ENCODE results near the gene STOX1. TPM values are rescaled to one million over a fixed set of nuclear protein-coding genes. Genes with fewer than 3 reads are reported as not detected.
"Not testable (repeated sequence)": the region's sequence is repeated elsewhere in the genome, so short reads cannot be mapped to it uniquely, and the experiment has no call there.

The STOX1 gene
- total RNA-seq, 1 experiment from 2014 or later = 2.7 TPM

DNA sequence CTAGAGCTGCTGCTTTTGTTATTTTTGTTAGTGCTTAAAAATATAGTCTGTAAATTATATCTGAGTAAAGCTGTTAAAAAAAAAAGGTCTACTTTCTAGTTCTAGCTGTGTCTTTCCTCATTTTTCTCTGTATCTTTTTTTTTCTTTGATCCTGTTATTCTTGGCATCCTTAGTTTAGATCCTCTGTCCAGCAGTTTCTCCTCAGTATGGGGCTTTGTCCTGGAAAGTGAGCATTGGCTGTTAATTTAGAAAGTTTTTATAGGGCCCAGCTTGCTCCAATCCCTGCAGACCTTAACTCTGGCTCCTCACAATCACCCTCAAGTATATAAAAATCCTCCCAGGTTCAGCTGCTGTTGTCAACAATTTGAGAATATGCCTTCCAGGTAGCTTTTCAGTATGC, 97.3 kb downstream of the STOX1 start:
- intact Hi-C loops (cut with micrococcal nuclease; ENCODE audit: unreplicated experiment) = no loop called here
- Mint-ChIP-seq H3K36me3 (ENCODE audit: insufficient read depth, unreplicated experiment) (peaks cover 31% of the 10 kb centered on the region), H3K4me3 (ENCODE audit: low read depth, unreplicated experiment) (no peak overlapping the region), H3K27me3 (ENCODE audit: unreplicated experiment) (no peaks in the 10 kb centered on the region), H3K9me3 (ENCODE audit: low read depth, unreplicated experiment) (no peaks in the 10 kb centered on the region), H3K4me1 (ENCODE audit: low read depth, unreplicated experiment) (peaks cover 7% of the 10 kb centered on the region), H3K27ac (ENCODE audit: unreplicated experiment) (no peak overlapping the region)
- TF ChIP-seq, protein P1, sequence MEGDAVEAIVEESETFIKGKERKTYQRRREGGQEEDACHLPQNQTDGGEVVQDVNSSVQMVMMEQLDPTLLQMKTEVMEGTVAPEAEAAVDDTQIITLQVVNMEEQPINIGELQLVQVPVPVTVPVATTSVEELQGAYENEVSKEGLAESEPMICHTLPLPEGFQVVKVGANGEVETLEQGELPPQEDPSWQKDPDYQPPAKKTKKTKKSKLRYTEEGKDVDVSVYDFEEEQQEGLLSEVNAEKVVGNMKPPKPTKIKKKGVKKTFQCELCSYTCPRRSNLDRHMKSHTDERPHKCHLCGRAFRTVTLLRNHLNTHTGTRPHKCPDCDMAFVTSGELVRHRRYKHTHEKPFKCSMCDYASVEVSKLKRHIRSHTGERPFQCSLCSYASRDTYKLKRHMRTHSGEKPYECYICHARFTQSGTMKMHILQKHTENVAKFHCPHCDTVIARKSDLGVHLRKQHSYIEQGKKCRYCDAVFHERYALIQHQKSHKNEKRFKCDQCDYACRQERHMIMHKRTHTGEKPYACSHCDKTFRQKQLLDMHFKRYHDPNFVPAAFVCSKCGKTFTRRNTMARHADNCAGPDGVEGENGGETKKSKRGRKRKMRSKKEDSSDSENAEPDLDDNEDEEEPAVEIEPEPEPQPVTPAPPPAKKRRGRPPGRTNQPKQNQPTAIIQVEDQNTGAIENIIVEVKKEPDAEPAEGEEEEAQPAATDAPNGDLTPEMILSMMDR (IDR thresholded peaks at IDR 0.05; ENCODE audit: unreplicated experiment) = no peak
- no peak for DNase-seq
- BruUV-seq (replicated peaks) = no TSS peak
- CTCF ChIA-PET = interaction anchor here (0.7 kb wide), 1 partner anchor 9 kb away, joined by 4 read pairs; no protein-coding TSS in a partner anchor

DNA sequence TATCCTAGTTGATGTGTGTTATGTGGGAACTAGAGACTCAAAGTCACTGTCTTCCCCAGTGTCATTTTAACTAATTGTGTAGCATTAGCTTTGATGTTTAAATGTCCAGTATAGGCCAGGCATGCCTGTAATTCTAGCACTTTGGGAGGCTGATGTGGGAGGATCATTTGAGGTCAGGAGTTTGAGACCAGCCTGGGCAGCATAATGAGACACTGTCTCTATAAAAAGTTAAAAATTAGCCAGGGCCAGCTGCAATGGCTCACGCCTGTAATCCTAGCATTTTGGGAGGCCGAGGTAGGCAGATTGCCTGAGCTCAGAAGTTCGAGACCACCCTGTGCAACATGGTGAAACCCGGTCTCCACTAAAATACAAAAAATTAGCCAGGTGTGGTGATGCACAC, 98.2 kb downstream of the STOX1 start:
- TF ChIP-seq, protein P1 (IDR thresholded peaks at IDR 0.05; ENCODE audit: unreplicated experiment) = no peak
- Mint-ChIP-seq H3K36me3 (ENCODE audit: insufficient read depth, unreplicated experiment) (peaks cover 36% of the 10 kb centered on the region), H3K27ac (ENCODE audit: unreplicated experiment) (no peak overlapping the region), H3K27me3 (ENCODE audit: unreplicated experiment) (no peaks in the 10 kb centered on the region), H3K4me1 (ENCODE audit: low read depth, unreplicated experiment) (peaks cover 7% of the 10 kb centered on the region), H3K9me3 (ENCODE audit: low read depth, unreplicated experiment) (no peaks in the 10 kb centered on the region), H3K4me3 (ENCODE audit: low read depth, unreplicated experiment) (no peak overlapping the region)
- no TSS peak for BruUV-seq (replicated peaks)
- no peak for DNase-seq
- intact Hi-C loops (cut with micrococcal nuclease; ENCODE audit: unreplicated experiment) = no loop called here
- CTCF ChIA-PET = interaction anchor here (0.7 kb wide), 1 partner anchor 32 kb away, joined by 3 read pairs; no protein-coding TSS in a partner anchor

DNA sequence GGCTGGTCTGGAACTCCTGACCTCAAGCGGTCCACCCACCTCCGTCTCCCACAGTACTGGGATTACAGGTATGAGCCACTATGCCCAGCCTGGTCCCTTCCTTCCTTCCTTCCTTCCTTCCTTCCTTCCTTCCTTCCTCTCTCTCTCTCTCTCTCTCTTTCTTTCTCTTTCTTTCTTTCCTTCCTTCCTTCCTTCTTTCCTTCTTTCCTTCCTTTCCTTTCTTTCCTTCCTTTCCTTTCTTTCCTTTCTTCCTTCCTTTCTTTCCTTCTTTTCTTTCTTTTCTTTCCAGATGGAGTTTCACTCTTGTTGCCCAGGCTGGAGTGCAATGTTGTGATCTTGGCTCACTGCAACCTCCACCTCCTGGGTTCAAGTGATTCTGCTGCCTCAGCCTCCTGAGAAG, 101.8 kb downstream of the STOX1 start:
- peaks cover 24% of the 10 kb centered on the region for H3K36me3 Mint-ChIP-seq (ENCODE audit: insufficient read depth, unreplicated experiment)
- CTCF ChIA-PET; intact Hi-C loops (cut with micrococcal nuclease; ENCODE audit: unreplicated experiment); DNase-seq; H3K27ac Mint-ChIP-seq (ENCODE audit: unreplicated experiment); H3K27me3 Mint-ChIP-seq (ENCODE audit: unreplicated experiment); H3K4me1 Mint-ChIP-seq (ENCODE audit: low read depth, unreplicated experiment); BruUV-seq (replicated peaks); H3K9me3 Mint-ChIP-seq (ENCODE audit: low read depth, unreplicated experiment); H3K4me3 Mint-ChIP-seq (ENCODE audit: low read depth, unreplicated experiment): not testable (repeated sequence)

DNA sequence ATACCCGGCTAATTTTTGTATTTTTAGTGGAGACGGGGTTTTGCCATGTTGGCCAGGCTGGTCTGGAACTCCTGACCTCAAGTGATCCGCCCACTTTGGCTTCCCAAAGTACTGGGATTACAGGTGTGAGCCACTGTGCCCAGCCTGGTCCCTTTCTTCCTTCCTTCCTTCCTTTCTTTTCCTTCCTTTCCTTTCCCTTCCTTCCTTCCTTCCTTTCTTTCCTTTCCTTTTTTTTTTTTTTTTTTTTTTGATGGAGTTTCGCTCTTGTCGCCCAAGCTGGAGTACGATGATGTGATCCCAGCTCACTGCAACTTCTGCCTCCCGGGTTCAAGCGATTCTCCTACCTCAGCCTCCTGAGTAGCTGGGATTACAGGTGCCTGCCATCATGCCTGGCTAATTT, 102.6 kb downstream of the STOX1 start:
- BruUV-seq (replicated peaks); intact Hi-C loops (cut with micrococcal nuclease; ENCODE audit: unreplicated experiment); H3K27me3 Mint-ChIP-seq (ENCODE audit: unreplicated experiment): not testable (repeated sequence)

DNA sequence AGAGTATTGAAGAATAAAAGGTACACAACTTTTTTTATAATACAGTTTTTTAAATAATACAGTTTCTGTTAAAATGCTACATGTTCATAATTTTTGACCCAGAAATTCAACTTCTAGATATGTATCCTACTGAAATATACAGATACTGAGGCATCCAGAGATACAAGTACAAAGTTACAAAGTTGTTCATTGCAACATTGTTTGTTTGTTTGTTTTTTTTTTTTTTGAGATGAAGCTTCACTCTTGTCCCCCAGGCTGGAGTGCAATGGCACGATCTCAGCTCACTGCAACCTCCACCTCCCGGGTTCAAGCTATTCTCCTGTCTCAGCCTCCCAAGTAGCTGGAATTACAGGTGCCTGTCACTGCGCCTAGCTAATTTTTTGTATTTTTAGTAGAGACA, 105.5 kb downstream of the STOX1 start:
- H3K9me3 Mint-ChIP-seq (ENCODE audit: low read depth, unreplicated experiment); H3K4me1 Mint-ChIP-seq (ENCODE audit: low read depth, unreplicated experiment); H3K4me3 Mint-ChIP-seq (ENCODE audit: low read depth, unreplicated experiment); H3K27me3 Mint-ChIP-seq (ENCODE audit: unreplicated experiment); BruUV-seq (replicated peaks); DNase-seq; intact Hi-C loops (cut with micrococcal nuclease; ENCODE audit: unreplicated experiment); H3K27ac Mint-ChIP-seq (ENCODE audit: unreplicated experiment): not testable (repeated sequence)
- CTCF ChIA-PET = interaction anchor here (0.6 to 1.3 kb wide), 3 partner anchors 9 to 119 kb away, joined by 3 to 4 read pairs (median 3); no protein-coding TSS in a partner anchor
- H3K36me3 Mint-ChIP-seq (ENCODE audit: insufficient read depth, unreplicated experiment) = peaks cover 31% of the 10 kb centered on the region

More for the DNA sequence above, 102.6 kb downstream of the STOX1 start:
- H3K9me3 Mint-ChIP-seq (ENCODE audit: low read depth, unreplicated experiment); CTCF ChIA-PET; DNase-seq; H3K4me3 Mint-ChIP-seq (ENCODE audit: low read depth, unreplicated experiment); H3K4me1 Mint-ChIP-seq (ENCODE audit: low read depth, unreplicated experiment); H3K27ac Mint-ChIP-seq (ENCODE audit: unreplicated experiment): not testable (repeated sequence)
- peaks cover 23% of the 10 kb centered on the region for H3K36me3 Mint-ChIP-seq (ENCODE audit: insufficient read depth, unreplicated experiment)

DNA sequence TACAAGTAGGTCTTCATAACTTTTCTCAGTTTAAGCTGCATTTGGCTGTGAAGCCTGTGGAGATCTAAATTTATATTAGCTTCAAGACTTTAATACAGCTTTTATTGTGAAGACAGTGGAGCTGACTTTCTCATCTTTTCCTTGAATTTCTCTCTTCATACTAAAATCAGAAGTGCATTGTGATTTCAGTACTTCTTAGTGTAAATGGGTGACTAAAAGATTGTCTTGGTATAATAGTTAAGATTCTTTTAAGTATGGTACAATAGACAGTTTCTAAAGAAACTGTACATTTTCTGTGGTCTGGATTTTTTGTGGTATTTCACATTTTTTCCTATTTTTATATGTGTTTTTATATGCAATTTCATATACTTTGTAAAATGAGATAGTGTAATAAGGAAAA, 107.7 kb downstream of the STOX1 start:
- BruUV-seq (replicated peaks) = no TSS peak
- no peaks in the 10 kb centered on the region for H3K27me3 Mint-ChIP-seq (ENCODE audit: unreplicated experiment)
- intact Hi-C loops (cut with micrococcal nuclease; ENCODE audit: unreplicated experiment) = no loop called here
- TF ChIP-seq, protein P1 (IDR thresholded peaks at IDR 0.05; ENCODE audit: unreplicated experiment) = no peak
- no peak overlapping the region for H3K4me3 Mint-ChIP-seq (ENCODE audit: low read depth, unreplicated experiment)
- peaks cover 17% of the 10 kb centered on the region for H3K4me1 Mint-ChIP-seq (ENCODE audit: low read depth, unreplicated experiment)
- no peaks in the 10 kb centered on the region for H3K9me3 Mint-ChIP-seq (ENCODE audit: low read depth, unreplicated experiment)
- peaks cover 39% of the 10 kb centered on the region for H3K36me3 Mint-ChIP-seq (ENCODE audit: insufficient read depth, unreplicated experiment)
- no peak overlapping the region for H3K27ac Mint-ChIP-seq (ENCODE audit: unreplicated experiment)
- CTCF ChIA-PET = no interaction called here
- no peak for DNase-seq

All from Calu3 (cell line).